WTC11 (cell line): ENCODE measurements around the gene PACS1. TPM values are rescaled to one million over a fixed set of nuclear protein-coding genes. Genes with fewer than 3 reads are reported as not detected.

Source experiments
- ATAC-seq: fragments of 200-7000 bp; cut with Tn5 transposase; 2 replicates; pipeline ENCODE4 v1.10.0; 2021; ENCODE audit warnings: mild to moderate bottlenecking, moderate library complexity
- CTCF ChIA-PET: fragments of 300-600 bp; sonication (Branson Sonifier 250); formaldehyde crosslinking; loops from one replicate; lab custom pipeline; 2021; ENCODE audit warnings: antibody characterized with exemption; lab: Charles Lee
- POLR2A ChIA-PET: fragments of 350-600 bp; sonication (Branson Sonifier 250); formaldehyde crosslinking; loops from one replicate; lab custom pipeline; 2021; ENCODE audit warnings: antibody characterized with exemption; lab: Charles Lee
- DNase-seq: peaks from one replicate; pipeline ENCODE4 v3.0.0; 2021; ENCODE audit warnings: low spot score
- H3K27ac Mint-ChIP-seq: 2 replicates; pipeline ENCODE4 v1.8.0; 2021; ENCODE audit warnings: mixed read lengths
- H3K27me3 Mint-ChIP-seq: 2 replicates; pipeline ENCODE4 v1.8.0; 2021; ENCODE audit warnings: low read depth, mild to moderate bottlenecking, moderate library complexity, mixed read lengths
- H3K36me3 Mint-ChIP-seq: 2 replicates; pipeline ENCODE4 v1.8.0; 2021; ENCODE audit warnings: mixed read lengths
- H3K4me1 Mint-ChIP-seq: 2 replicates; pipeline ENCODE4 v1.8.0; 2022; ENCODE audit warnings: mixed read lengths
- H3K4me3 Mint-ChIP-seq: 2 replicates; pipeline ENCODE4 v1.8.0; 2021; ENCODE audit warnings: mild to moderate bottlenecking, moderate library complexity, mixed read lengths
- H3K9me3 Mint-ChIP-seq: 2 replicates; pipeline ENCODE4 v1.8.0; 2021; ENCODE audit warnings: mixed read lengths
- EMX1 ChIP-seq: fragments of 250-450 bp; sonication (Bioruptor Pico); IDR thresholded peaks from 2 replicates; pipeline ENCODE4 v1.8.0; 2021; ENCODE audit warnings: mild to moderate bottlenecking
- FOXJ3 ChIP-seq: sonication (generic); formaldehyde crosslinking; IDR thresholded peaks from 2 replicates; pipeline ENCODE4 v1.9.0; 2021; ENCODE audit warnings: missing genetic modification reagents, mild to moderate bottlenecking, borderline replicate concordance
- JAZF1 ChIP-seq: fragments of 250-450 bp; sonication (Bioruptor Pico); IDR thresholded peaks from 2 replicates; pipeline ENCODE4 v1.9.0; 2021; ENCODE audit warnings: moderate library complexity, mild to moderate bottlenecking, inconsistent platforms
- MYBL2 ChIP-seq: sonication (generic); formaldehyde crosslinking; IDR thresholded peaks from 2 replicates; pipeline ENCODE4 v1.8.1; 2023; ENCODE audit warnings: mild to moderate bottlenecking, moderate library complexity, missing genetic modification reagents
- NFATC4 ChIP-seq: fragments of 250-450 bp; sonication (Bioruptor Pico); IDR thresholded peaks from 2 replicates; pipeline ENCODE4 v1.9.0; 2021; ENCODE audit warnings: mild to moderate bottlenecking
- SP1 ChIP-seq: sonication (generic); formaldehyde crosslinking; conservative IDR thresholded peaks from 2 replicates; pipeline ENCODE4 v1.8.1; 2022; ENCODE audit warnings: missing genetic modification reagents
- ZNF138 ChIP-seq: sonication (generic); formaldehyde crosslinking; conservative IDR thresholded peaks from 2 replicates; pipeline ENCODE4 v1.8.1; 2022; ENCODE audit warnings: mild to moderate bottlenecking, moderate library complexity, missing genetic modification reagents
- ZNF263 ChIP-seq: sonication (generic); formaldehyde crosslinking; IDR thresholded peaks from 2 replicates; pipeline ENCODE4 v1.8.1; 2022; ENCODE audit warnings: low read depth, mild to moderate bottlenecking, moderate library complexity, missing genetic modification reagents
- ZNF317 ChIP-seq: sonication (generic); formaldehyde crosslinking; IDR thresholded peaks from 2 replicates; pipeline ENCODE4 v1.8.1; 2023; ENCODE audit warnings: low read depth, mild to moderate bottlenecking, moderate library complexity, missing genetic modification reagents, borderline replicate concordance
- total RNA-seq: library from RNA; stranded (reverse); gene quantifications from 3 replicates; pipeline ENCODE4 v1.2.3, GENCODE V29; 2021
- TF ChIP-seq, protein P1 (sequence below): sonication (generic); formaldehyde crosslinking; IDR thresholded peaks from 2 replicates; pipeline ENCODE4 v1.8.1; 2023; ENCODE audit warnings: mild to moderate bottlenecking, missing genetic modification reagents, borderline replicate concordance
- TF ChIP-seq, protein P2 (sequence below): sonication (generic); formaldehyde crosslinking; IDR thresholded peaks from 2 replicates; pipeline ENCODE4 v1.8.1; 2022; ENCODE audit warnings: missing genetic modification reagents, borderline replicate concordance
- TF ChIP-seq, protein P3 (sequence below): sonication (generic); formaldehyde crosslinking; conservative IDR thresholded peaks from 2 replicates; pipeline ENCODE4 v1.8.1; 2022; ENCODE audit warnings: mild to moderate bottlenecking, missing genetic modification reagents
- TF ChIP-seq, protein P4 (sequence below): sonication (generic); formaldehyde crosslinking; IDR thresholded peaks from 2 replicates; pipeline ENCODE4 v1.8.1; 2023; ENCODE audit warnings: mild to moderate bottlenecking, missing genetic modification reagents, moderate library complexity
- TF ChIP-seq, protein P5 (sequence below): sonication (generic); formaldehyde crosslinking; conservative IDR thresholded peaks from 2 replicates; pipeline ENCODE4 v1.8.1; 2023; ENCODE audit warnings: mild to moderate bottlenecking, low read depth, missing genetic modification reagents, moderate library complexity
- TF ChIP-seq, protein P6 (sequence below): sonication (generic); formaldehyde crosslinking; IDR thresholded peaks from 2 replicates; pipeline ENCODE4 v1.8.1; 2023; ENCODE audit warnings: mild to moderate bottlenecking, missing genetic modification reagents, moderate library complexity

PACS1 gene
- total RNA-seq, 1 experiment from 2014 or later, result 34.8 TPM

DNA sequence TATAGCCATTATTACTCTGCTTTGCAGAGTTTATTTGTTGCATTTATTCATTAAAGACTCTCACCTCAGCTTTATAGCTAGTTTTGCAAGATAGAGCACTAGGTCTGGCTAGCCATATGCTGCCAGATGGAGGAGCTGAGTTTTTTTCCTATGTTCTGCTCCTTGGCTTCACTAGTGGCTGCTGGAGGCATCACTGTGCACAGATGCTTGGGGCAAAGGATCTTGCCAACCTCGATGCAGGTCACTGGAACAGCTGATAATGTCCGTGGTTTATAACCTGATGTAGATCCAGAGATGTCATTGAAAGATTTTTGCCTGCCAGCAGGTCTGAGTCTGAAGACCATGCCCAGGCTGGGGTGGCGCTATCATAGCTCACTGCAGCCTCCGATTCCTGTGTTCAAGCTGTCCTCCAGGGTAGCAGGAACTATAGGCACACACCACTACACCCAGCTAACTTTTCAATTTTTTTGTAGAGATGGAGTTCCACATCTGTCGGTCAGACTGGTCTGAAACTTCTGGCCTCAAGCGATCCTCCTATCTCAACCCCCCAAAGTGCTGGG lies 63.2 kb downstream of the PACS1 start (continued):
- TF ChIP-seq, protein P1, sequence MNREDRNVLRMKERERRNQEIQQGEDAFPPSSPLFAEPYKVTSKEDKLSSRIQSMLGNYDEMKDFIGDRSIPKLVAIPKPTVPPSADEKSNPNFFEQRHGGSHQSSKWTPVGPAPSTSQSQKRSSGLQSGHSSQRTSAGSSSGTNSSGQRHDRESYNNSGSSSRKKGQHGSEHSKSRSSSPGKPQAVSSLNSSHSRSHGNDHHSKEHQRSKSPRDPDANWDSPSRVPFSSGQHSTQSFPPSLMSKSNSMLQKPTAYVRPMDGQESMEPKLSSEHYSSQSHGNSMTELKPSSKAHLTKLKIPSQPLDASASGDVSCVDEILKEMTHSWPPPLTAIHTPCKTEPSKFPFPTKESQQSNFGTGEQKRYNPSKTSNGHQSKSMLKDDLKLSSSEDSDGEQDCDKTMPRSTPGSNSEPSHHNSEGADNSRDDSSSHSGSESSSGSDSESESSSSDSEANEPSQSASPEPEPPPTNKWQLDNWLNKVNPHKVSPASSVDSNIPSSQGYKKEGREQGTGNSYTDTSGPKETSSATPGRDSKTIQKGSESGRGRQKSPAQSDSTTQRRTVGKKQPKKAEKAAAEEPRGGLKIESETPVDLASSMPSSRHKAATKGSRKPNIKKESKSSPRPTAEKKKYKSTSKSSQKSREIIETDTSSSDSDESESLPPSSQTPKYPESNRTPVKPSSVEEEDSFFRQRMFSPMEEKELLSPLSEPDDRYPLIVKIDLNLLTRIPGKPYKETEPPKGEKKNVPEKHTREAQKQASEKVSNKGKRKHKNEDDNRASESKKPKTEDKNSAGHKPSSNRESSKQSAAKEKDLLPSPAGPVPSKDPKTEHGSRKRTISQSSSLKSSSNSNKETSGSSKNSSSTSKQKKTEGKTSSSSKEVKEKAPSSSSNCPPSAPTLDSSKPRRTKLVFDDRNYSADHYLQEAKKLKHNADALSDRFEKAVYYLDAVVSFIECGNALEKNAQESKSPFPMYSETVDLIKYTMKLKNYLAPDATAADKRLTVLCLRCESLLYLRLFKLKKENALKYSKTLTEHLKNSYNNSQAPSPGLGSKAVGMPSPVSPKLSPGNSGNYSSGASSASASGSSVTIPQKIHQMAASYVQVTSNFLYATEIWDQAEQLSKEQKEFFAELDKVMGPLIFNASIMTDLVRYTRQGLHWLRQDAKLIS (CRISPR knock-in tag), result no peak
- no peak for TF ChIP-seq ZNF263 (CRISPR knock-in tag)

DNA sequence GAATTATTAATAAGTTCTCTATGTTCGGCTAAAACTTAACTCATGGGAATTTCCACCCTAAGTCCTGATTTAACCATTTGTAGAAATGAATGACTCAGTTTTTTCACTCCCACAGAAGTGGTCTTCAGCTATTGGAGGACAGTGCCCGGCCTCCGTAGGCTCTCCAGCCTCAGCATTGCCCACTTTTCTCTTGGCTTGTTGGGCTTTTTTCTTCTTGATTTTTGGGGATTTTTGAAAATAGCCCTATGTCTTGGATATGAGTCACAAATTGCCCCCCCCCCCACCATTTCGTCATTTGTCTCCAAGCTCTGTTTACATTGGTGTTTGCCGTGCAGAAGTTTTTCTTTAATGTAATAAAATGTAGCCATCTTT lies 66.7 kb downstream of the PACS1 start:
- Mint-ChIP-seq H3K9me3 (no peaks in the 10 kb centered on the region), H3K4me1 (peaks cover 12% of the 10 kb centered on the region), H3K27ac (no peak overlapping the region), H3K27me3 (no peaks in the 10 kb centered on the region), H3K4me3 (no peak overlapping the region), H3K36me3 (no peaks in the 10 kb centered on the region)
- DNase-seq (no peak), ATAC-seq (no peak)
- POLR2A ChIA-PET, result interaction anchor here (0.6 kb wide), 1 partner anchor 124 kb away, joined by 8 read pairs; no protein-coding TSS in a partner anchor
- CTCF ChIA-PET, result interaction anchor here (0.7 to 4.8 kb wide), 4 partner anchors 17 to 946 kb away, joined by 3 to 43 read pairs (median 3); partner anchors contain the start of gene PACS1
- TF ChIP-seq, protein P2, sequence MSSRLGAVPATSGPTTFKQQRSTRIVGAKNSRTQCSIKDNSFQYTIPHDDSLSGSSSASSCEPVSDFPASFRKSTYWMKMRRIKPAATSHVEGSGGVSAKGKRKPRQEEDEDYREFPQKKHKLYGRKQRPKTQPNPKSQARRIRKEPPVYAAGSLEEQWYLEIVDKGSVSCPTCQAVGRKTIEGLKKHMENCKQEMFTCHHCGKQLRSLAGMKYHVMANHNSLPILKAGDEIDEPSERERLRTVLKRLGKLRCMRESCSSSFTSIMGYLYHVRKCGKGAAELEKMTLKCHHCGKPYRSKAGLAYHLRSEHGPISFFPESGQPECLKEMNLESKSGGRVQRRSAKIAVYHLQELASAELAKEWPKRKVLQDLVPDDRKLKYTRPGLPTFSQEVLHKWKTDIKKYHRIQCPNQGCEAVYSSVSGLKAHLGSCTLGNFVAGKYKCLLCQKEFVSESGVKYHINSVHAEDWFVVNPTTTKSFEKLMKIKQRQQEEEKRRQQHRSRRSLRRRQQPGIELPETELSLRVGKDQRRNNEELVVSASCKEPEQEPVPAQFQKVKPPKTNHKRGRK, result no peak
- TF ChIP-seq SP1 (CRISPR knock-in tag), result no peak
- no peak for TF ChIP-seq EMX1 (CRISPR knock-in tag)
- TF ChIP-seq ZNF317 (CRISPR knock-in tag), result no peak
- TF ChIP-seq, protein P3, sequence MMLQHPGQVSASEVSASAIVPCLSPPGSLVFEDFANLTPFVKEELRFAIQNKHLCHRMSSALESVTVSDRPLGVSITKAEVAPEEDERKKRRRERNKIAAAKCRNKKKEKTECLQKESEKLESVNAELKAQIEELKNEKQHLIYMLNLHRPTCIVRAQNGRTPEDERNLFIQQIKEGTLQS (CRISPR knock-in tag), result no peak
- TF ChIP-seq ZNF138 (CRISPR knock-in tag), result no peak
- TF ChIP-seq, protein P4, sequence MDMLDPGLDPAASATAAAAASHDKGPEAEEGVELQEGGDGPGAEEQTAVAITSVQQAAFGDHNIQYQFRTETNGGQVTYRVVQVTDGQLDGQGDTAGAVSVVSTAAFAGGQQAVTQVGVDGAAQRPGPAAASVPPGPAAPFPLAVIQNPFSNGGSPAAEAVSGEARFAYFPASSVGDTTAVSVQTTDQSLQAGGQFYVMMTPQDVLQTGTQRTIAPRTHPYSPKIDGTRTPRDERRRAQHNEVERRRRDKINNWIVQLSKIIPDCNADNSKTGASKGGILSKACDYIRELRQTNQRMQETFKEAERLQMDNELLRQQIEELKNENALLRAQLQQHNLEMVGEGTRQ (CRISPR knock-in tag), result no peak
- no peak for TF ChIP-seq FOXJ3 (CRISPR knock-in tag)
- TF ChIP-seq, protein P5, sequence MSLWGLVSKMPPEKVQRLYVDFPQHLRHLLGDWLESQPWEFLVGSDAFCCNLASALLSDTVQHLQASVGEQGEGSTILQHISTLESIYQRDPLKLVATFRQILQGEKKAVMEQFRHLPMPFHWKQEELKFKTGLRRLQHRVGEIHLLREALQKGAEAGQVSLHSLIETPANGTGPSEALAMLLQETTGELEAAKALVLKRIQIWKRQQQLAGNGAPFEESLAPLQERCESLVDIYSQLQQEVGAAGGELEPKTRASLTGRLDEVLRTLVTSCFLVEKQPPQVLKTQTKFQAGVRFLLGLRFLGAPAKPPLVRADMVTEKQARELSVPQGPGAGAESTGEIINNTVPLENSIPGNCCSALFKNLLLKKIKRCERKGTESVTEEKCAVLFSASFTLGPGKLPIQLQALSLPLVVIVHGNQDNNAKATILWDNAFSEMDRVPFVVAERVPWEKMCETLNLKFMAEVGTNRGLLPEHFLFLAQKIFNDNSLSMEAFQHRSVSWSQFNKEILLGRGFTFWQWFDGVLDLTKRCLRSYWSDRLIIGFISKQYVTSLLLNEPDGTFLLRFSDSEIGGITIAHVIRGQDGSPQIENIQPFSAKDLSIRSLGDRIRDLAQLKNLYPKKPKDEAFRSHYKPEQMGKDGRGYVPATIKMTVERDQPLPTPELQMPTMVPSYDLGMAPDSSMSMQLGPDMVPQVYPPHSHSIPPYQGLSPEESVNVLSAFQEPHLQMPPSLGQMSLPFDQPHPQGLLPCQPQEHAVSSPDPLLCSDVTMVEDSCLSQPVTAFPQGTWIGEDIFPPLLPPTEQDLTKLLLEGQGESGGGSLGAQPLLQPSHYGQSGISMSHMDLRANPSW (CRISPR knock-in tag), result no peak
- no peak for TF ChIP-seq NFATC4 (CRISPR knock-in tag)
- no peak for TF ChIP-seq JAZF1 (CRISPR knock-in tag)
- TF ChIP-seq, protein P6, sequence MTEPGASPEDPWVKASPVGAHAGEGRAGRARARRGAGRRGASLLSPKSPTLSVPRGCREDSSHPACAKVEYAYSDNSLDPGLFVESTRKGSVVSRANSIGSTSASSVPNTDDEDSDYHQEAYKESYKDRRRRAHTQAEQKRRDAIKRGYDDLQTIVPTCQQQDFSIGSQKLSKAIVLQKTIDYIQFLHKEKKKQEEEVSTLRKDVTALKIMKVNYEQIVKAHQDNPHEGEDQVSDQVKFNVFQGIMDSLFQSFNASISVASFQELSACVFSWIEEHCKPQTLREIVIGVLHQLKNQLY (CRISPR knock-in tag), result no peak
- TF ChIP-seq MYBL2 (CRISPR knock-in tag), result no peak
